Osteocyte (in vitro differentiated cells): Measurements from ENCODE around the gene GPD2. TPM values are rescaled to one million over a fixed set of nuclear protein-coding genes. Genes with fewer than 3 reads are reported as not detected.

ENCODE experiments used
- DNase-seq: peaks from one replicate; pipeline ENCODE4 v3.0.0; 2021; ENCODE audit warnings: mixed read lengths; ENCODE audit not compliant: unreplicated experiment; ENCODE audit errors: extremely low spot score
- H3K27ac Mint-ChIP-seq: one replicate; pipeline ENCODE4 v1.8.0; 2021; ENCODE audit warnings: mild to moderate bottlenecking, mixed read lengths; ENCODE audit not compliant: unreplicated experiment
- H3K27me3 Mint-ChIP-seq: one replicate; pipeline ENCODE4 v1.8.0; 2021; ENCODE audit warnings: mixed read lengths; ENCODE audit not compliant: unreplicated experiment
- H3K36me3 Mint-ChIP-seq: one replicate; pipeline ENCODE4 v1.8.0; 2021; ENCODE audit warnings: mixed read lengths; ENCODE audit not compliant: unreplicated experiment
- H3K4me1 Mint-ChIP-seq: one replicate; pipeline ENCODE4 v1.8.0; 2021; ENCODE audit warnings: mixed read lengths; ENCODE audit not compliant: unreplicated experiment
- H3K4me3 Mint-ChIP-seq: one replicate; pipeline ENCODE4 v1.8.0; 2021; ENCODE audit warnings: mild to moderate bottlenecking, moderate library complexity, mixed read lengths; ENCODE audit not compliant: unreplicated experiment
- H3K9me3 Mint-ChIP-seq: one replicate; pipeline ENCODE4 v1.8.0; 2021; ENCODE audit warnings: mixed read lengths; ENCODE audit not compliant: unreplicated experiment
- CTCF ChIP-seq: fragments of 200-600 bp; sonication (generic); IDR thresholded peaks from 2 replicates; pipeline ENCODE4 v1.5.0; 2021; ENCODE audit warnings: antibody characterized with exemption, mild to moderate bottlenecking, moderate library complexity
- total RNA-seq: library from RNA; stranded (reverse); gene quantifications from 2 replicates; pipeline ENCODE4 v1.2.1, GENCODE V29; 2021

GPD2 gene
- total RNA-seq, 1 donor from 2014 or later: 21.8 TPM

DNA sequence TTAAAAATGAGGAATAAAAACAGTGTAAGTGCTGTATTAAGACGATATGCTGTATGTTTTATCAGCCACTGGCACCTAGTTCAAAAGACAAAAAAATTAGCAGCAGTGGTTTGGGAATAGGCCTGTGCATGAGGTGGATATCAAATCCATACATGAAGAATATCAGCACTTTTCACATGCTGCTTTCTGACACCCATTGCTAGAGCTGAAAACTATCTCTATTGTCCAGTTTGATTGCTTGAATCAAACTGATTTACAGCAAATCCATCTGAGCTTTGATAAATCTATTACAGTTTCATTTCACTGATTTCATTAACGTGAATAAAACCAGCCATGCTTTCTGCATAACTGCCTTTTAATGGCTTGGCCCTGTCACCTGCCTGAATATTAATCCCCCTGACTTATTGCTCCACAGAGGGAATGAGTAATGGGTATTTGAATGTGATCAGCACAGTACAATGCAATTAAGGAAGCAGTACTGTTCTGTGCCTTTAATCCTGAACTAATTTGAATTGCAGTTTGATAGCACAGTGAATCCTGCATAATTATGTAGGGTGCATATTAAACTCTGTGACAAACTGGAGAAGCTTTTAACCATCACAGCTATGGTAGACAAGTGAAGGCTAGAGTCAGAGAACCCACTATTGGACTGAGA lies 154.0 kb downstream of the GPD2 start:
- no peaks in the 10 kb centered on the region for H3K27me3 Mint-ChIP-seq
- no peak for DNase-seq
- no peak for TF ChIP-seq CTCF
- H3K36me3 Mint-ChIP-seq: no peaks in the 10 kb centered on the region
- no peaks in the 10 kb centered on the region for H3K4me1 Mint-ChIP-seq
- H3K27ac Mint-ChIP-seq: no peak overlapping the region
- no peak overlapping the region for H3K4me3 Mint-ChIP-seq
- H3K9me3 Mint-ChIP-seq: no peaks in the 10 kb centered on the region

DNA sequence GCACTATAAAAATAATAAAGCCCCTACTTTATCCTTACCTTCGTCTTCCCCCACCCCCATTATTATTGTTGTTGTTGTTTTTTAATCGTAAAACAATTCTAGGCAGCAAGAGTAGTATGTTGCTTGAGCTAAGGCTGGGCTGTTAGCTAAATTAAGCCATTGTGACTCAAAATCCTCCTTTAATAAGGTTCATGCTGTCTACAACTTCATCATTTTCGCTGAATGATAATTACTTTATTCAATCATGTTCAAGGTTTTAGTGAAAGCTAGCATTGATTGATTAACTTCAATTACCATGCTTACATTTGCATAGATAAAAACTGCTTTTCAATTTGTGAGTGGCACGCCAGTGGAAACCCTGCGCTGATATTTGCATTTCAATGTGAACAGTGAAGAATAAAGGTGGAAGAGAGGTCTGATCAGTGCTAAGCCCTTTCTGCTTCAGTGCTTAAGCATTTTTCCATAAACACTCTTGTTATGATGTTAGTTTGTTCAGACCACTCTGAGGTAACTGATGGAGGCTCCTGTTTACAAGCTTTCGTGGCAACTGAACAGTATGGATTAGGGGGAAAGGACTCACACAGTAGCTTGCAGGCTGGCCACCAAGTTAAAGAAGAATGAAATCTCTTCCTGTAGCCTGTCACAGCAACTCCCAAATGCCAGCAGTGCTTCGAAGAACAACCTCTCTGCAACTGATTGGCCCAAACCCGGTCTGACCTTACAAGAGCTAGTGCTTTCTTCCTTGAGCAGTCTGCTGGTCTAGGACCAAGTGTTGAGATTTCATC lies 156.8 kb downstream of the GPD2 start:
- no peak for DNase-seq
- H3K4me1 Mint-ChIP-seq: no peaks in the 10 kb centered on the region
- no peak for TF ChIP-seq CTCF
- H3K27me3 Mint-ChIP-seq: peaks cover 3% of the 10 kb centered on the region
- no peak overlapping the region for H3K4me3 Mint-ChIP-seq
- no peak overlapping the region for H3K27ac Mint-ChIP-seq
- H3K9me3 Mint-ChIP-seq: no peaks in the 10 kb centered on the region
- H3K36me3 Mint-ChIP-seq: no peaks in the 10 kb centered on the region

DNA sequence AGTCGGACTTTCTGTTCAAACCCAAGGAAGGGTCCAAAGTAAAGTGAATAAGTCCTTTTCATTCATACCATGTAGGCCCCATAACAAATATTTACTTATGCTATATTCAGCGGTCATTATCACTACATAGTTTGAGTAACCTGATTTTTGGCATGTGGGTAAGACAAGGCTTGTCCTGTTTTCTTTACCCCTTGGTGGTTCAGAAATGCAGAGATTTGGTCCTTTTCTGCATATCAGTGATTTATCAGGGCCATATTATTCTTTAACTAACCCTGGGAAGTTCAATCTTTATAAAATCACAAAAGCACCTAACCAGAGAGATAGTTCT lies 157.4 kb downstream of the GPD2 start:
- H3K36me3 Mint-ChIP-seq: no peaks in the 10 kb centered on the region
- H3K27me3 Mint-ChIP-seq: peaks cover 3% of the 10 kb centered on the region
- no peak for DNase-seq
- no peak overlapping the region for H3K27ac Mint-ChIP-seq
- H3K9me3 Mint-ChIP-seq: no peaks in the 10 kb centered on the region
- no peak for TF ChIP-seq CTCF
- H3K4me1 Mint-ChIP-seq: no peaks in the 10 kb centered on the region
- H3K4me3 Mint-ChIP-seq: no peak overlapping the region

DNA sequence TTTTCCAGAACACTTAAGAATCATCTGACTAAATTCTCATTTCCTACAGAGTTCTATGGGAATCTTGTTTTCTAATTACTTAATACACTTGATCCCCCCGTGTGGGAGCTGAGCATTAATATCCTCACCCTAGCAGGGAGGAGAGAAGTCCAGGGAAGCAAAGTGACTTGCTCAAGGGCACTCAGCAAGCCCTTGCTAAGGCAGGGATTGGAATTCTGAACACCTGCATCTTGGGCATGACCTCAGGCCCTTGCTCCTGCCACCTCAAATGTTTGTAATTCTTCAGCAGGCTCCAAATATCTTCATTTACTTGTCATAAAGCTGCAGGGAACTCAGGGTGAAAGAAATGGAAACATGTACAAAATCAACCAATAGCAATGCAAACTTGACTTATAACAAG lies 162.4 kb downstream of the GPD2 start:
- H3K36me3 Mint-ChIP-seq: no peaks in the 10 kb centered on the region
- no peaks in the 10 kb centered on the region for H3K9me3 Mint-ChIP-seq
- no peak overlapping the region for H3K27ac Mint-ChIP-seq
- H3K27me3 Mint-ChIP-seq: peaks cover 3% of the 10 kb centered on the region
- TF ChIP-seq CTCF: no peak
- no peak for DNase-seq
- no peak overlapping the region for H3K4me3 Mint-ChIP-seq
- H3K4me1 Mint-ChIP-seq: no peaks in the 10 kb centered on the region

- H3K4me1 Mint-ChIP-seq: no peaks in the 10 kb centered on the region
- peaks cover under 1% of the 10 kb centered on the region for H3K9me3 Mint-ChIP-seq
- no peak for DNase-seq
- peaks cover 3% of the 10 kb centered on the region for H3K27me3 Mint-ChIP-seq
- TF ChIP-seq CTCF: no peak
- H3K4me3 Mint-ChIP-seq: no peak overlapping the region
- H3K36me3 Mint-ChIP-seq: no peaks in the 10 kb centered on the region
- no peak overlapping the region for H3K27ac Mint-ChIP-seq
Measured at GRCh38 chr2:156600196-156600595, 164.0 kb downstream of the GPD2 start.
